HCT116 (cell line): ENCODE data around the gene RGSL1. TPM values are rescaled to one million over a fixed set of nuclear protein-coding genes. Genes with fewer than 3 reads are reported as not detected.

Experiments used
- ATAC-seq: fragments of 200-7000 bp; cut with Tn5 transposase; 2 replicates; pipeline ENCODE4 v1.9.1; 2020; ENCODE audit warnings: mild to moderate bottlenecking, moderate library complexity
- BruUV-seq: library from RNA; stranded (reverse); fragments of 400-500 nt; replicated peaks from 2 replicates; lab custom pipeline; 2021; lab: Mats Ljungman, UMichigan
- CTCF ChIA-PET: fragments of 300-600 bp; sonication (Branson Sonifier 250); formaldehyde crosslinking; loops from one replicate; lab custom pipeline; 2021; ENCODE audit warnings: antibody characterized with exemption; lab: Charles Lee
- POLR2A ChIA-PET: fragments of 300-600, 350-600 bp; sonication (Branson Sonifier 250); formaldehyde crosslinking; loops from one replicate; lab custom pipeline; 2021; ENCODE audit warnings: antibody characterized with exemption; lab: Charles Lee
- RAD21 ChIA-PET, 2 experiments: fragments of 300-600 bp; sonication (Branson Sonifier 250); formaldehyde crosslinking; loops; one replicate each; lab custom pipeline; 2023; ENCODE audit warnings: low total read pairs in 2 of 2; ENCODE audit not compliant: uncharacterized antibody in 2 of 2, unreplicated experiment in 2 of 2, low non-redundant PET in 1 of 2; lab: Charles Lee
- DNase-seq: peaks from one replicate; pipeline ENCODE4 v3.0.0-alpha.2; 2010; ENCODE audit warnings: low read depth, low spot score
- H2AFZ ChIP-seq: fragments of 200-600 bp; shearing (Covaris generic), sonication (generic); 2 replicates; pipeline ENCODE4 v1.6.1; 2017; ENCODE audit warnings: low read depth, mixed run types, mixed read lengths, antibody characterized with exemption, low read length; ENCODE audit not compliant: poor library complexity, severe bottlenecking
- H3K27ac ChIP-seq: 2 replicates; pipeline ENCODE4 v1.5.1; 2012; ENCODE audit warnings: low read depth, low read length
- H3K27me3 ChIP-seq: fragments of 200-600 bp; sonication (generic); 2 replicates; pipeline ENCODE4 v1.6.1; 2016; ENCODE audit warnings: mixed run types, low read length, mixed read lengths; ENCODE audit not compliant: insufficient read depth
- H3K36me3 ChIP-seq, 2 experiments: fragments of 200-500 bp in 1 of 2; fragments of 200-600 bp in 1 of 2; sonication (Bioruptor generic) in 1 of 2; sonication (generic) in 1 of 2; 2 replicates each; pipeline versions ENCODE4 v1.5.1 to v1.6.1; 2014 to 2016; ENCODE audit warnings: low read length in 2 of 2, inconsistent platforms in 1 of 2, mixed read lengths in 1 of 2, mixed run types in 1 of 2; ENCODE audit not compliant: insufficient read depth in 2 of 2, control insufficient read depth in 1 of 2
- H3K4me1 ChIP-seq, 2 experiments: fragments of 200-600 bp in 1 of 2; sonication (generic) in 1 of 2; 2 replicates each; pipeline versions ENCODE4 v1.5.1 to v1.6.1; 2012 to 2017; ENCODE audit warnings: low read length in 2 of 2, inconsistent platforms in 1 of 2, mild to moderate bottlenecking in 1 of 2, mixed read lengths in 1 of 2, mixed run types in 1 of 2, moderate library complexity in 1 of 2; ENCODE audit not compliant: insufficient read depth in 2 of 2, control insufficient read depth in 1 of 2
- H3K4me2 ChIP-seq: fragments of 200-600 bp; sonication (generic); 2 replicates; pipeline ENCODE4 v1.6.1; 2017; ENCODE audit warnings: mixed run types, low read length, mixed read lengths
- H3K4me3 ChIP-seq, 2 experiments: fragments of 200-600 bp in 1 of 2; sonication (generic) in 1 of 2; replicated peaks in 1 of 2; 2 replicates each; pipeline ENCODE4 v1.5.1; 2011 to 2016; ENCODE audit warnings: low read length in 2 of 2, control low read depth in 1 of 2, low read depth in 1 of 2, mild to moderate bottlenecking in 1 of 2, mixed read lengths in 1 of 2, mixed run types in 1 of 2
- H3K79me2 ChIP-seq: fragments of 200-600 bp; sonication (generic); 2 replicates; pipeline ENCODE4 v1.6.1; 2017; ENCODE audit warnings: mild to moderate bottlenecking, mixed run types, low read length, moderate library complexity, mixed read lengths; ENCODE audit not compliant: insufficient read depth
- H3K9ac ChIP-seq: fragments of 200-600 bp; sonication (generic); 2 replicates; pipeline ENCODE4 v1.6.1; 2016; ENCODE audit warnings: low read length, mixed read lengths
- H3K9me2 ChIP-seq: fragments of 200-600 bp; sonication (generic), shearing (Covaris generic); 2 replicates; pipeline ENCODE4 v1.6.1; 2017; ENCODE audit warnings: mixed run types, mild to moderate bottlenecking, moderate library complexity; ENCODE audit not compliant: insufficient read depth
- H3K9me3 ChIP-seq, 2 experiments: fragments of 200-500 bp in 1 of 2; fragments of 200-600 bp in 1 of 2; sonication (Bioruptor generic) in 1 of 2; sonication (generic) in 1 of 2; 2 replicates each; pipeline ENCODE4 v1.6.1; 2014 to 2017; ENCODE audit warnings: low read length in 2 of 2, mixed read lengths in 2 of 2, inconsistent platforms in 1 of 2, low read depth in 1 of 2, mild to moderate bottlenecking in 1 of 2, mixed run types in 1 of 2, moderate library complexity in 1 of 2; ENCODE audit not compliant: control insufficient read depth in 1 of 2, insufficient read depth in 1 of 2
- H4K20me1 ChIP-seq: fragments of 200-600 bp; sonication (generic), shearing (Covaris generic); 2 replicates; pipeline ENCODE4 v1.6.1; 2017; ENCODE audit warnings: mixed run types, mild to moderate bottlenecking, moderate library complexity; ENCODE audit not compliant: insufficient read depth
- CEBPB ChIP-seq: IDR thresholded peaks from 2 replicates; pipeline ENCODE4 v1.6.1; 2012; ENCODE audit warnings: low read depth
- CTCF ChIP-seq, 3 experiments: fragments of 200-600 bp in 1 of 3; sonication (generic) in 1 of 3; IDR thresholded peaks in 2 of 3; conservative IDR thresholded peaks in 1 of 3; 2 replicates each; pipeline ENCODE4 v1.5.1; 2012 to 2017; ENCODE audit warnings: low read depth in 2 of 3, low read length in 2 of 3, antibody characterized with exemption in 1 of 3, borderline replicate concordance in 1 of 3, control low read depth in 1 of 3, mild to moderate bottlenecking in 1 of 3, mixed read lengths in 1 of 3, mixed run types in 1 of 3, moderate library complexity in 1 of 3; ENCODE audit not compliant: insufficient read depth in 1 of 3
- ELF1 ChIP-seq: IDR thresholded peaks from 2 replicates; pipeline ENCODE4 v1.6.1; 2012; ENCODE audit warnings: low read depth, borderline replicate concordance
- EZH2phosphoT487 ChIP-seq: fragments of 200-600 bp; IDR thresholded peaks from 2 replicates; pipeline ENCODE4 v1.6.1; 2018; ENCODE audit warnings: antibody characterized with exemption, borderline replicate concordance
- FOSL1 ChIP-seq: IDR thresholded peaks from 2 replicates; pipeline ENCODE4 v1.6.1; 2012; ENCODE audit warnings: low read depth
- JUND ChIP-seq: IDR thresholded peaks from 2 replicates; pipeline ENCODE4 v1.6.1; 2012
- POLR2A ChIP-seq: IDR thresholded peaks from 2 replicates; pipeline ENCODE4 v1.7.0; 2011; ENCODE audit warnings: borderline replicate concordance; ENCODE audit not compliant: insufficient read depth, insufficient read length; ENCODE audit errors: extremely low read depth
- POLR2AphosphoS5 ChIP-seq: IDR thresholded peaks from 2 replicates; pipeline ENCODE4 v1.6.1; 2011; ENCODE audit warnings: mild to moderate bottlenecking, low read depth, low read length, moderate library complexity
- SIN3A ChIP-seq: IDR thresholded peaks from 2 replicates; pipeline ENCODE4 v1.6.1; 2012; ENCODE audit warnings: low read depth
- SP1 ChIP-seq: IDR thresholded peaks from 2 replicates; pipeline ENCODE4 v1.6.1; 2012; ENCODE audit warnings: low read depth
- SRF ChIP-seq: IDR thresholded peaks from 2 replicates; pipeline ENCODE4 v1.6.1; 2012; ENCODE audit warnings: low read depth
- TCF7L2 ChIP-seq: IDR thresholded peaks from 2 replicates; pipeline ENCODE4 v1.7.0; 2011; ENCODE audit warnings: borderline replicate concordance, inconsistent platforms; ENCODE audit not compliant: insufficient read depth, insufficient read length; ENCODE audit errors: extremely low read depth
- YY1 ChIP-seq: IDR thresholded peaks from 2 replicates; pipeline ENCODE4 v1.6.1; 2011; ENCODE audit warnings: low read length, low read depth, moderate library complexity, mild to moderate bottlenecking; ENCODE audit not compliant: insufficient replicate concordance; ENCODE audit errors: extremely low read depth
- ZFX ChIP-seq: fragments of 450-650 bp; IDR thresholded peaks from 2 replicates; pipeline ENCODE4 v1.6.1; 2017
- ZNF274 ChIP-seq: fragments of 200-500 bp; sonication (Bioruptor generic); IDR thresholded peaks from 2 replicates; pipeline ENCODE4 v1.6.1; 2014; ENCODE audit warnings: mild to moderate bottlenecking, low read depth, low read length, inconsistent platforms
- intact Hi-C: fragments of 100-400 bp; cut with micrococcal nuclease; formaldehyde crosslinking; loops from 2 replicates; pipeline ENCODE4 v1.10.0; 2022
- total RNA-seq: library from RNA; stranded (reverse); gene quantifications from one replicate; pipeline ENCODE4 v1.2.1, GENCODE V29; 2021; ENCODE audit not compliant: unreplicated experiment
- TF ChIP-seq, protein P1 (sequence below): IDR thresholded peaks from 2 replicates; pipeline ENCODE4 v1.6.1; 2012; ENCODE audit warnings: low read depth
- TF ChIP-seq, protein P2 (sequence below): IDR thresholded peaks from 2 replicates; pipeline ENCODE4 v1.6.1; 2012
- TF ChIP-seq, protein P3 (sequence below): IDR thresholded peaks from 2 replicates; pipeline ENCODE4 v1.6.1; 2012
- TF ChIP-seq, protein P4 (sequence below): IDR thresholded peaks from 2 replicates; pipeline ENCODE4 v1.6.1; 2011; ENCODE audit warnings: mild to moderate bottlenecking, low read length, moderate library complexity; ENCODE audit not compliant: insufficient replicate concordance; ENCODE audit errors: extremely low read depth

Gene RGSL1
- total RNA-seq, 1 experiment from 2014 or later: not detected

DNA sequence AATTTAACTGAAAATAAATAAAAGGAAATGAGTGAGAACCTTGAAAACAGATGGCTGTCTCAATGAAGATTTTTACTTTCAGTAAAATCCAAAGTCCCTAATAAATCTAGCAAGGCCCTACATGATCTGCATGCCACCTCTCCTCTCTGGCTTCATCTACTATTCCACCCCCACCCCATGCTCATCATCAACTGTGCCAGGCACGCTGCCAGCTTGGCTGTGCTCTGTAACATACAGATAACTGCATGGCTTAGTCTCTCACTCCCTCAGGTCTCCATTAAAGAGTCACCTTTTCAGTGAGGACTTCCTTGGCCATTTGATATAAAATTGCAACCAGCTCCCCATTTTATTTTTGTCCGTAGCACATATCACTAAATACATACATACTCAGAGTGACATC, 26.7 kb downstream of the RGSL1 start (continued):
- no peak for TF ChIP-seq SRF
- TF ChIP-seq, all 23 proteins: peak for 0

DNA sequence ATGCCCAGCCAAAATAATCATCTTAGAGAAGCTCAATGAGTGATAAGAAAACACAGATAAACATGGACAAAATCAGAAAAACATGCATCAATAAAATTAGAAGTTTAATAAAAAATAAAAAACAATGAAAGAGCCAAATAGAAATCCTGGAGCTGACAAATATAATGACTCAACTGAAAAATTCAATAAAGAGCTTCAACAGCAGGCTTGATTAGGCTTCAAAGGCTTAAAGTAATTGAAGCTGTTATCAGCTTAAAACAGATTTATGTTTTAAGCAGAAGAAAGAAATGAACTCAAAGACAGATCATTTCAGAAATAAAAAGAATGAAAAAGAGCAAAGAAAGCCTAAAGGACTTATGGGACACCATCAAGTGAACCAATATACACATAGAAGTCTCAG, 28.3 kb downstream of the RGSL1 start:
- no peaks in the 10 kb centered on the region for H3K4me1 ChIP-seq
- no peaks in the 10 kb centered on the region for H3K79me2 ChIP-seq
- H3K9me3 ChIP-seq: no peaks in the 10 kb centered on the region
- no peaks in the 10 kb centered on the region for H4K20me1 ChIP-seq
- no peaks in the 10 kb centered on the region; the same call in 1 of the 2 replicates for H3K27me3 ChIP-seq
- ChIA-PET POLR2A (no interaction called here), CTCF (no interaction called here), RAD21 (no interaction called here)
- no peak overlapping the region for H3K9ac ChIP-seq
- H3K4me2 ChIP-seq: no peak overlapping the region
- no peak overlapping the region for H3K4me3 ChIP-seq
- H2AFZ ChIP-seq: no peak overlapping the region
- H3K9me2 ChIP-seq: no peaks in the 10 kb centered on the region
- intact Hi-C loops: no loop called here
- no TSS peak for BruUV-seq
- no peaks in the 10 kb centered on the region for H3K36me3 ChIP-seq
- H3K27ac ChIP-seq: no peak overlapping the region
- DNase-seq: no peak
- ATAC-seq: no peak
- TF ChIP-seq SIN3A (no peak), ELF1 (no peak), SP1 (no peak), POLR2A (no peak), YY1 (no peak), TCF7L2 (no peak), ZFX (no peak), EZH2phosphoT487 (no peak), SRF (no peak), CEBPB (no peak), CTCF (IDR thresholded peaks at IDR 0.05 in 2 of 3, conservative IDR thresholded peaks at IDR 0.05 in 1 of 3; ENCODE audit: borderline replicate concordance in 1 of 3, insufficient read depth in 1 of 3, low read depth in 2 of 3, low read length in 2 of 3) (no peak), JUND (no peak), ZNF274 (no peak), POLR2AphosphoS5 (no peak), FOSL1 (no peak)
- TF ChIP-seq, protein P1, sequence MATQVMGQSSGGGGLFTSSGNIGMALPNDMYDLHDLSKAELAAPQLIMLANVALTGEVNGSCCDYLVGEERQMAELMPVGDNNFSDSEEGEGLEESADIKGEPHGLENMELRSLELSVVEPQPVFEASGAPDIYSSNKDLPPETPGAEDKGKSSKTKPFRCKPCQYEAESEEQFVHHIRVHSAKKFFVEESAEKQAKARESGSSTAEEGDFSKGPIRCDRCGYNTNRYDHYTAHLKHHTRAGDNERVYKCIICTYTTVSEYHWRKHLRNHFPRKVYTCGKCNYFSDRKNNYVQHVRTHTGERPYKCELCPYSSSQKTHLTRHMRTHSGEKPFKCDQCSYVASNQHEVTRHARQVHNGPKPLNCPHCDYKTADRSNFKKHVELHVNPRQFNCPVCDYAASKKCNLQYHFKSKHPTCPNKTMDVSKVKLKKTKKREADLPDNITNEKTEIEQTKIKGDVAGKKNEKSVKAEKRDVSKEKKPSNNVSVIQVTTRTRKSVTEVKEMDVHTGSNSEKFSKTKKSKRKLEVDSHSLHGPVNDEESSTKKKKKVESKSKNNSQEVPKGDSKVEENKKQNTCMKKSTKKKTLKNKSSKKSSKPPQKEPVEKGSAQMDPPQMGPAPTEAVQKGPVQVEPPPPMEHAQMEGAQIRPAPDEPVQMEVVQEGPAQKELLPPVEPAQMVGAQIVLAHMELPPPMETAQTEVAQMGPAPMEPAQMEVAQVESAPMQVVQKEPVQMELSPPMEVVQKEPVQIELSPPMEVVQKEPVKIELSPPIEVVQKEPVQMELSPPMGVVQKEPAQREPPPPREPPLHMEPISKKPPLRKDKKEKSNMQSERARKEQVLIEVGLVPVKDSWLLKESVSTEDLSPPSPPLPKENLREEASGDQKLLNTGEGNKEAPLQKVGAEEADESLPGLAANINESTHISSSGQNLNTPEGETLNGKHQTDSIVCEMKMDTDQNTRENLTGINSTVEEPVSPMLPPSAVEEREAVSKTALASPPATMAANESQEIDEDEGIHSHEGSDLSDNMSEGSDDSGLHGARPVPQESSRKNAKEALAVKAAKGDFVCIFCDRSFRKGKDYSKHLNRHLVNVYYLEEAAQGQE: no peak
- TF ChIP-seq, protein P2, sequence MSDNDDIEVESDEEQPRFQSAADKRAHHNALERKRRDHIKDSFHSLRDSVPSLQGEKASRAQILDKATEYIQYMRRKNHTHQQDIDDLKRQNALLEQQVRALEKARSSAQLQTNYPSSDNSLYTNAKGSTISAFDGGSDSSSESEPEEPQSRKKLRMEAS: no peak
- TF ChIP-seq, protein P3, sequence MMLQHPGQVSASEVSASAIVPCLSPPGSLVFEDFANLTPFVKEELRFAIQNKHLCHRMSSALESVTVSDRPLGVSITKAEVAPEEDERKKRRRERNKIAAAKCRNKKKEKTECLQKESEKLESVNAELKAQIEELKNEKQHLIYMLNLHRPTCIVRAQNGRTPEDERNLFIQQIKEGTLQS: no peak
- TF ChIP-seq, protein P4, sequence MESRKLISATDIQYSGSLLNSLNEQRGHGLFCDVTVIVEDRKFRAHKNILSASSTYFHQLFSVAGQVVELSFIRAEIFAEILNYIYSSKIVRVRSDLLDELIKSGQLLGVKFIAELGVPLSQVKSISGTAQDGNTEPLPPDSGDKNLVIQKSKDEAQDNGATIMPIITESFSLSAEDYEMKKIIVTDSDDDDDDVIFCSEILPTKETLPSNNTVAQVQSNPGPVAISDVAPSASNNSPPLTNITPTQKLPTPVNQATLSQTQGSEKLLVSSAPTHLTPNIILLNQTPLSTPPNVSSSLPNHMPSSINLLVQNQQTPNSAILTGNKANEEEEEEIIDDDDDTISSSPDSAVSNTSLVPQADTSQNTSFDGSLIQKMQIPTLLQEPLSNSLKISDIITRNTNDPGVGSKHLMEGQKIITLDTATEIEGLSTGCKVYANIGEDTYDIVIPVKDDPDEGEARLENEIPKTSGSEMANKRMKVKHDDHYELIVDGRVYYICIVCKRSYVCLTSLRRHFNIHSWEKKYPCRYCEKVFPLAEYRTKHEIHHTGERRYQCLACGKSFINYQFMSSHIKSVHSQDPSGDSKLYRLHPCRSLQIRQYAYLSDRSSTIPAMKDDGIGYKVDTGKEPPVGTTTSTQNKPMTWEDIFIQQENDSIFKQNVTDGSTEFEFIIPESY: no peak
